Neuronal stem cell (in vitro differentiated cells): ENCODE results near the gene FUT7.

Experiments used
- DNase-seq: peaks from one replicate; pipeline ENCODE4 v3.0.0-alpha.2; 2013; ENCODE audit warnings: low spot score
- H2AFZ ChIP-seq: one replicate; pipeline ENCODE4 v1.6.1; 2013; ENCODE audit warnings: mild to moderate bottlenecking, low read length, inconsistent platforms
- H2AK5ac ChIP-seq: 2 replicates; pipeline ENCODE4 v1.6.1; 2013; ENCODE audit warnings: low read depth, mild to moderate bottlenecking, inconsistent platforms, low read length, moderate library complexity, mixed read lengths
- H2BK120ac ChIP-seq: 2 replicates; pipeline ENCODE4 v1.6.1; 2013; ENCODE audit warnings: low read depth, mild to moderate bottlenecking, inconsistent platforms, low read length, moderate library complexity, mixed read lengths
- H2BK12ac ChIP-seq: one replicate; pipeline ENCODE4 v1.6.1; 2013; ENCODE audit warnings: low read length, inconsistent platforms
- H2BK15ac ChIP-seq: 2 replicates; pipeline ENCODE4 v1.6.1; 2013; ENCODE audit warnings: mild to moderate bottlenecking, low read length, inconsistent platforms, mixed read lengths
- H2BK5ac ChIP-seq: one replicate; pipeline ENCODE4 v1.6.1; 2013; ENCODE audit warnings: inconsistent platforms, mild to moderate bottlenecking, low read length, moderate library complexity
- H3K14ac ChIP-seq: one replicate; pipeline ENCODE4 v1.6.1; 2013; ENCODE audit warnings: low read length, inconsistent platforms
- H3K18ac ChIP-seq: 2 replicates; pipeline ENCODE4 v1.6.1; 2013; ENCODE audit warnings: low read length, inconsistent platforms
- H3K23ac ChIP-seq: 2 replicates; pipeline ENCODE4 v1.6.1; 2013; ENCODE audit warnings: low read depth, mild to moderate bottlenecking, mixed read lengths, low read length, inconsistent platforms; ENCODE audit not compliant: poor library complexity
- H3K27ac ChIP-seq: replicated peaks from 3 replicates; pipeline ENCODE4 v1.5.1; 2013; ENCODE audit warnings: low read length, inconsistent platforms
- H3K27me3 ChIP-seq, 3 experiments: 2 replicates each; pipeline ENCODE4 v1.6.1; 2013; ENCODE audit warnings: low read length in 3 of 3, mild to moderate bottlenecking in 2 of 3, inconsistent platforms in 1 of 3, low read depth in 1 of 3, mixed read lengths in 1 of 3, moderate library complexity in 1 of 3; ENCODE audit not compliant: control insufficient read depth in 3 of 3, insufficient read depth in 3 of 3
- H3K36me3 ChIP-seq, 2 donors: replicated peaks in 1 of 2; 2 replicates each; pipeline ENCODE4 v1.6.1; 2013; ENCODE audit warnings: low read length in 2 of 2; ENCODE audit not compliant: control insufficient read depth in 2 of 2, insufficient read depth in 2 of 2
- H3K4ac ChIP-seq: 2 replicates; pipeline ENCODE4 v1.6.1; 2013; ENCODE audit warnings: inconsistent platforms, mild to moderate bottlenecking, low read length, moderate library complexity
- H3K4me1 ChIP-seq, 2 donors: 1 replicate in 1 of 2; 2 replicates in 1 of 2; pipeline ENCODE4 v1.6.1; 2013; ENCODE audit warnings: low read length in 2 of 2, low read depth in 1 of 2; ENCODE audit not compliant: control insufficient read depth in 2 of 2, insufficient read depth in 1 of 2
- H3K4me2 ChIP-seq: one replicate; pipeline ENCODE4 v1.6.1; 2013; ENCODE audit warnings: mild to moderate bottlenecking, low read length, inconsistent platforms; ENCODE audit not compliant: insufficient read depth, poor library complexity, severe bottlenecking
- H3K4me3 ChIP-seq, 2 donors: 2 replicates each; pipeline ENCODE4 v1.5.1; 2013; ENCODE audit warnings: low read length in 2 of 2, mild to moderate bottlenecking in 2 of 2, inconsistent platforms in 1 of 2, moderate library complexity in 1 of 2
- H3K79me1 ChIP-seq: one replicate; pipeline ENCODE4 v1.6.1; 2013; ENCODE audit warnings: low read depth, mild to moderate bottlenecking, inconsistent platforms, low read length, moderate library complexity
- H3K9ac ChIP-seq: one replicate; pipeline ENCODE4 v1.6.1; 2013; ENCODE audit warnings: mild to moderate bottlenecking, low read depth, low read length, inconsistent platforms; ENCODE audit not compliant: poor library complexity
- H3K9me3 ChIP-seq, 2 donors: replicated peaks in 1 of 2; 2 replicates each; pipeline versions ENCODE3 to v1.6.1; 2013; ENCODE audit warnings: low read length in 2 of 2, mild to moderate bottlenecking in 2 of 2, inconsistent platforms in 1 of 2, low read depth in 1 of 2, mixed read lengths in 1 of 2, moderate library complexity in 1 of 2; ENCODE audit not compliant: control insufficient read depth in 2 of 2, insufficient read depth in 1 of 2
- H4K8ac ChIP-seq: one replicate; pipeline ENCODE4 v1.6.1; 2013; ENCODE audit warnings: low read depth, mild to moderate bottlenecking, inconsistent platforms, low read length, moderate library complexity
- H4K91ac ChIP-seq: one replicate; pipeline ENCODE4 v1.6.1; 2013; ENCODE audit warnings: low read length, low read depth, mild to moderate bottlenecking, inconsistent platforms; ENCODE audit not compliant: poor library complexity
- WGBS, 2 donors: extraction: QIAGEN DNeasy Blood & Tissue Kit; methylation state at CpG; one replicate each; pipeline ENCODE4 v1.1.7; 2013; ENCODE audit warnings: missing lambda C conversion rate in 2 of 2, mixed read lengths in 1 of 2; ENCODE audit not compliant: insufficient read length in 2 of 2, insufficient replicate concordance in 1 of 2; ENCODE audit errors: extremely low coverage in 2 of 2; 5-methylcytosine and 5-hydroxymethylcytosine counted together

Gene FUT7

DNA sequence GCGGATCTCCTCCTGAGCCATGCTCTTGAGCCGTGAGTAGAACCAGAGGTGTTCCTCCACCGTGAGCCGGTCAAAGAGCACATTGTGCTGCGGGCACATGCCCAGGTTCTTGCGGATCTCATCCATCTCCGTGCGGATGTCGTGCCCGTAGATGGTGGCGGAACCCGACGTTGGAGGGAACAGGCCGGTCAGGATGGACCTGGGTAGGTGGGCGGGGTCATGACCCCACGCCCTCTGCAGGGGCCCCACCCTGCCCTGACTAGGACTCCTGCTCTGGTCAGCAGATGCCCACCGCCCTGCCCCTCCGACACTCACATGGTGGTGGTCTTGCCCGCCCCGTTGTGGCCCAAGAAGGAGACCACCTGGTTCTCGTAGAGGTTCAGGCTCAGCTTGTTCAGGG, 15.9 kb downstream of the FUT7 start:
- H3K4me3 ChIP-seq, result no peak overlapping the region
- H4K8ac ChIP-seq, result no peak overlapping the region
- peaks cover 24 to 42% of the 10 kb centered on the region in 2 donors for H3K36me3 ChIP-seq
- H2BK5ac ChIP-seq, result no peak overlapping the region
- no peak overlapping the region for H3K4ac ChIP-seq
- peaks cover 6% of the 10 kb centered on the region for H3K79me1 ChIP-seq
- H3K4me1 ChIP-seq, result no peaks in the 10 kb centered on the region
- no peak overlapping the region for H2AK5ac ChIP-seq
- no CpG with 5 or more reads among the region's 21 CpGs for WGBS, 2 donors
- H2AFZ ChIP-seq, result no peak overlapping the region
- H3K27ac ChIP-seq, result no peak overlapping the region
- no peaks in the 10 kb centered on the region for H3K27me3 ChIP-seq
- H3K23ac ChIP-seq, result no peak overlapping the region
- no peak overlapping the region for H3K9ac ChIP-seq
- H3K4me2 ChIP-seq, result no peak overlapping the region
- no peak overlapping the region for H2BK12ac ChIP-seq
- H2BK120ac ChIP-seq, result no peak overlapping the region
- DNase-seq, result no peak
- no peak overlapping the region for H2BK15ac ChIP-seq
- peaks cover 0 to 6% of the 10 kb centered on the region in 2 donors for H3K9me3 ChIP-seq
- no peak overlapping the region for H3K18ac ChIP-seq
- no peak overlapping the region for H3K14ac ChIP-seq
- no peak overlapping the region for H4K91ac ChIP-seq

DNA sequence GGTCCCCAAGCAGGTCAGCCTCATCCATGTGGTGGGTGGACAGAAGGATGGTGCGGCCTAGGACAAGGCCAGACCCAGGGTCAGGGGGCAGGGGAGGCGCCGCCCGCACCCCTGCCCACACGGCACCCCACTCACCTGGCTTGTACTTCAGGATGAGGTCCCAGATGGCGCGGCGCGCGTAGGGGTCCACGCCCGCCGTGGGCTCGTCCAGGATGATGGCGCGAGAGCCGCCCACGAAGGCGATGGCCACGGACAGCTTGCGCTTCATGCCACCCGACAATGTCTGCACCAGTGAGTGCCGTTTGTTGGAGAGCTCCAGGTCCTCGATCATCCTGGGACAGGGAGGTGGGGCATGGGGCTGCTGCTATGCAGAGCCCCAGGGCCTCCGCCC, 16.4 kb downstream of the FUT7 start:
- H2BK120ac ChIP-seq, result no peak overlapping the region
- no peak overlapping the region for H3K27ac ChIP-seq
- H2AFZ ChIP-seq, result no peak overlapping the region
- H3K18ac ChIP-seq, result no peak overlapping the region
- WGBS, 2 donors, result no CpG with 5 or more reads among the region's 25 CpGs
- peaks cover 6% of the 10 kb centered on the region for H3K79me1 ChIP-seq
- H4K91ac ChIP-seq, result no peak overlapping the region
- no peaks in the 10 kb centered on the region for H3K27me3 ChIP-seq
- peaks cover 25 to 42% of the 10 kb centered on the region in 2 donors for H3K36me3 ChIP-seq
- H3K9me3 ChIP-seq, result peaks cover 0 to 6% of the 10 kb centered on the region in 2 donors
- H3K4me3 ChIP-seq, result no peak overlapping the region
- H2BK12ac ChIP-seq, result no peak overlapping the region
- no peaks in the 10 kb centered on the region for H3K4me1 ChIP-seq
- no peak overlapping the region for H3K4ac ChIP-seq
- H4K8ac ChIP-seq, result no peak overlapping the region
- H3K23ac ChIP-seq, result peak overlapping the region; percentile 43
- no peak overlapping the region for H2AK5ac ChIP-seq
- no peak overlapping the region for H3K14ac ChIP-seq
- H3K4me2 ChIP-seq, result no peak overlapping the region
- DNase-seq, result no peak
- H2BK15ac ChIP-seq, result no peak overlapping the region
- no peak overlapping the region for H2BK5ac ChIP-seq
- H3K9ac ChIP-seq, result peak overlapping the region; percentile 44

DNA sequence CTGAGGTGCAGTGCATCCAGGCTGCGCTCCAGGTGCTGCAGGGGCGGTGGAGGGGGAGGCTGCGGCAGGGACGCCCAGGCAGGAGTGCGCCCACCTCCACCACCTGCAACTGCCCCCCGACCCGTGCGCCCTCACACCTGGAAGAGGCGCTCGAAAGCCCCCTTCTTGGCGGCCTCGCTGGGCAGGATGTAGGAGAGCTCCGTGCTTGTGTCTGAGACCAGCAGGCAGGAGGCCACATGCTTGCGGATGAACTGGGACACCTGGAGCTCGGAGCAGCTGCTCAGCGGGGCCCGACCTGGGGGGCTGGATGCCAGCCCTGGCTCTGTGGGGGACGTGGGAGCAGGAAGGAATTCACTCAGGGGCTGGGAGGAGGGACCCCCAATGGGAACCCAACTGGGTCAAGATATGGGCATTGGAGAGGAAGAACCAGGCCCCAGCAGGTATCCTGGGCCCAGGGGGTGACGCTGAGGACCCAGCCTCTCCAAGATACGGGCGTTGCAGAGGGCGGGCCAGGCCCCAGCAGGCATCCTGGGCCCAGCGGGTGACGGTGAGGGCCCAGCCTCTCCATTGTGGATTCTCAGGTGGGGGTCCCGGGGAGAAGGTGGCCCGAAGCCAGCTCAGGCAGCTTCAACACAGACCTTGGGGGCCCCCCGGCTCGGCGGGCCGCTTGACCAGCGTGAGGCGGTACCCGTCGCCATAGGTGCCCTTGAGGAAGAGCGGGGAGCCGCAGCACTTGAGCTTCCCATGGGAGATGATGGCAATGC, 16.9 kb downstream of the FUT7 start:
- H4K91ac ChIP-seq, result no peak overlapping the region
- no peak overlapping the region for H3K4ac ChIP-seq
- WGBS, 2 donors, result no CpG with 5 or more reads among the region's 36 CpGs
- H3K14ac ChIP-seq, result no peak overlapping the region
- no peak overlapping the region for H2BK120ac ChIP-seq
- H3K27me3 ChIP-seq, result no peaks in the 10 kb centered on the region
- peak overlapping the region; percentile 43 for H3K23ac ChIP-seq
- H2AFZ ChIP-seq, result no peak overlapping the region
- H3K4me2 ChIP-seq, result no peak overlapping the region
- no peaks in the 10 kb centered on the region for H3K4me1 ChIP-seq
- H2AK5ac ChIP-seq, result no peak overlapping the region
- peak overlapping the region; percentile 44 for H3K9ac ChIP-seq
- H3K27ac ChIP-seq, result no peak overlapping the region
- H2BK5ac ChIP-seq, result no peak overlapping the region
- H3K9me3 ChIP-seq, result peaks cover 0 to 6% of the 10 kb centered on the region in 2 donors
- H2BK15ac ChIP-seq, result no peak overlapping the region
- no peak overlapping the region for H4K8ac ChIP-seq
- peaks cover 6% of the 10 kb centered on the region for H3K79me1 ChIP-seq
- H3K36me3 ChIP-seq, result peaks cover 26 to 43% of the 10 kb centered on the region in 2 donors
- no peak for DNase-seq
- H3K18ac ChIP-seq, result no peak overlapping the region
- H3K4me3 ChIP-seq, result no peak overlapping the region
- no peak overlapping the region for H2BK12ac ChIP-seq

DNA sequence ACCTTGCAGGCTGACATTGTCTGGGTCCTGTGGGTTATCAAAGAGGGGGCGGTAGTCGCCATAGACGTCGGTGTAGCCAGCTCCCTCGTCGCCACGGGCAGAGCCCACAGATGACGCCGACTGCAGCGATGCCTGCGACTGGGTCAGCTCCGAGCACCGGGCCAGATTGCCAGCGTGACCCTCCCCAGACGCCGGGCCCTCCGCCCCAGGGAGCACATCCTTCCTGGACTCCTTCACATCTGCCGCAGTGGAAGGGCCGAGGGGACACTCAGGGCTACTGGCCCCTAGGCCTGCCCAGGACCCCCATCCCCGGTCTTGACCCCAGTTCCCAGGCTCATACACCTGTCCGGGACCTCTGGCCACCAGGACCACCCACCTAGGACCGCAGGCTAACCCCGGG, 17.7 kb downstream of the FUT7 start:
- DNase-seq, result no peak
- H4K91ac ChIP-seq, result no peak overlapping the region
- WGBS, 2 donors, result no CpG with 5 or more reads among the region's 23 CpGs
- H3K14ac ChIP-seq, result no peak overlapping the region
- H2BK12ac ChIP-seq, result no peak overlapping the region
- no peak overlapping the region for H3K4ac ChIP-seq
- H3K27ac ChIP-seq, result no peak overlapping the region
- no peaks in the 10 kb centered on the region for H3K4me1 ChIP-seq
- no peak overlapping the region for H4K8ac ChIP-seq
- H2AFZ ChIP-seq, result no peak overlapping the region
- H3K18ac ChIP-seq, result no peak overlapping the region
- peaks cover 6% of the 10 kb centered on the region for H3K79me1 ChIP-seq
- no peak overlapping the region for H2BK120ac ChIP-seq
- H2BK15ac ChIP-seq, result no peak overlapping the region
- peaks cover 29 to 49% of the 10 kb centered on the region in 2 donors for H3K36me3 ChIP-seq
- H3K23ac ChIP-seq, result peak overlapping the region; percentile 31
- H2AK5ac ChIP-seq, result no peak overlapping the region
- H3K9ac ChIP-seq, result peak overlapping the region; percentile 21
- peaks cover 0 to 6% of the 10 kb centered on the region in 2 donors for H3K9me3 ChIP-seq
- no peak overlapping the region for H3K4me2 ChIP-seq
- H3K27me3 ChIP-seq, result no peaks in the 10 kb centered on the region
- no peak overlapping the region for H3K4me3 ChIP-seq
- no peak overlapping the region for H2BK5ac ChIP-seq
